ENCODE data around the gene C19orf33.

GRCh38 chr19:38337360-38337653 is 33.3 kb downstream of the C19orf33 start:
- TF ChIP-seq POLR2A (IDR thresholded peaks at IDR 0.05; ENCODE audit: extremely low read depth, insufficient read length) = no peak
- no peak for TF ChIP-seq CTCF (IDR thresholded peaks at IDR 0.05; ENCODE audit: low read depth, low read length)
- TF ChIP-seq MAX (IDR thresholded peaks at IDR 0.05; ENCODE audit: low read depth, low read length) = no peak
- TF ChIP-seq MYC (IDR thresholded peaks at IDR 0.05; ENCODE audit: low read depth, low read length) = no peak

All from NB4 (cell line).